Gastrocnemius medialis (tissue), 4 donors: ENCODE measurements around the gene LMLN.
"Not testable (repeated sequence)": the region's sequence is repeated elsewhere in the genome, so short reads cannot be mapped to it uniquely, and the experiment has no call there.

Experiments
- POLR2A ChIP-seq, 2 donors: fragments of 450-650 bp; IDR thresholded peaks; one replicate each; pipeline ENCODE4 v1.6.1; 2017; ENCODE audit warnings: antibody characterized with exemption in 2 of 2, mild to moderate bottlenecking in 2 of 2, moderate library complexity in 2 of 2
- TF ChIP-seq, protein P1 (sequence below), 5 experiments: fragments of 450-650 bp in 3 of 5; fragments of 200-600 bp in 2 of 5; sonication (generic) in 2 of 5; IDR thresholded peaks in 4 of 5; conservative IDR thresholded peaks in 1 of 5; 1 replicate in 4 of 5; 2 replicates in 1 of 5; pipeline ENCODE4 v1.5.1; 2016 to 2019; ENCODE audit warnings: antibody characterized with exemption in 5 of 5, mild to moderate bottlenecking in 3 of 5, moderate library complexity in 3 of 5

DNA sequence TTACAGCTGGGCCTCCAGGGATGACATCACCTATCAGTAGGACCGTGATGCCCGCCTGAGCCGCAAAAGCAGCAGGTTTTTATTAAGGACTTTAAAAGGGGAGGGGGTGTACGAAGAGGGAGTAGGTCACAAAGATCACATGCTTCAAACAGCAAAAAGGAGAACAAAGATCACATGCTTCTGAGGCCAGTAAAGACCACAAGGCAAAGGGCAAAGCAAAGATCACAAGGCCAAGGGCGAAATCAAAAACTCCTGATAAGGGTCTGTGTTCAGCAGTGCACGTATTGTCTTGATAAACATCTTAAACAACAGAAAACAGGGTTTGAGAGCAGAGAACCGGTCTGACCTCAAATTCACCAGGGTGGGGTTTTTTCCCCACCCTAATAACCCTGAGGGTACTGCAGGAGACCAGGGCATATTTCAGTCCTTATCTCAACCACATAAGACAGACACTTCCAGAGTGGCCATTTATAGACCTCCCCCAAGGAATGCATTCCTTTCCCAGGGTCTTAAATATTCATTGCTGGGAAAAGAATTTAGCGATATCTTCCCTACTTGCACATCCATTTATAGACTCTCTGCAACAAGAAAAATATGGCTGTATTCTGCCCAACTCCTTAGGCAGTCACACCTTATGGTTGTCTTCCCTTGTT, 7.4 kb downstream of the LMLN start:
- TF ChIP-seq POLR2A (IDR thresholded peaks at IDR 0.05): not testable (repeated sequence)
- TF ChIP-seq, protein P1, sequence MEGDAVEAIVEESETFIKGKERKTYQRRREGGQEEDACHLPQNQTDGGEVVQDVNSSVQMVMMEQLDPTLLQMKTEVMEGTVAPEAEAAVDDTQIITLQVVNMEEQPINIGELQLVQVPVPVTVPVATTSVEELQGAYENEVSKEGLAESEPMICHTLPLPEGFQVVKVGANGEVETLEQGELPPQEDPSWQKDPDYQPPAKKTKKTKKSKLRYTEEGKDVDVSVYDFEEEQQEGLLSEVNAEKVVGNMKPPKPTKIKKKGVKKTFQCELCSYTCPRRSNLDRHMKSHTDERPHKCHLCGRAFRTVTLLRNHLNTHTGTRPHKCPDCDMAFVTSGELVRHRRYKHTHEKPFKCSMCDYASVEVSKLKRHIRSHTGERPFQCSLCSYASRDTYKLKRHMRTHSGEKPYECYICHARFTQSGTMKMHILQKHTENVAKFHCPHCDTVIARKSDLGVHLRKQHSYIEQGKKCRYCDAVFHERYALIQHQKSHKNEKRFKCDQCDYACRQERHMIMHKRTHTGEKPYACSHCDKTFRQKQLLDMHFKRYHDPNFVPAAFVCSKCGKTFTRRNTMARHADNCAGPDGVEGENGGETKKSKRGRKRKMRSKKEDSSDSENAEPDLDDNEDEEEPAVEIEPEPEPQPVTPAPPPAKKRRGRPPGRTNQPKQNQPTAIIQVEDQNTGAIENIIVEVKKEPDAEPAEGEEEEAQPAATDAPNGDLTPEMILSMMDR (IDR thresholded peaks at IDR 0.05 in 4 of 5, conservative IDR thresholded peaks at IDR 0.05 in 1 of 5): not testable (repeated sequence)
